ENCODE data around the gene U2AF2.

U2AF2 gene

DNA sequence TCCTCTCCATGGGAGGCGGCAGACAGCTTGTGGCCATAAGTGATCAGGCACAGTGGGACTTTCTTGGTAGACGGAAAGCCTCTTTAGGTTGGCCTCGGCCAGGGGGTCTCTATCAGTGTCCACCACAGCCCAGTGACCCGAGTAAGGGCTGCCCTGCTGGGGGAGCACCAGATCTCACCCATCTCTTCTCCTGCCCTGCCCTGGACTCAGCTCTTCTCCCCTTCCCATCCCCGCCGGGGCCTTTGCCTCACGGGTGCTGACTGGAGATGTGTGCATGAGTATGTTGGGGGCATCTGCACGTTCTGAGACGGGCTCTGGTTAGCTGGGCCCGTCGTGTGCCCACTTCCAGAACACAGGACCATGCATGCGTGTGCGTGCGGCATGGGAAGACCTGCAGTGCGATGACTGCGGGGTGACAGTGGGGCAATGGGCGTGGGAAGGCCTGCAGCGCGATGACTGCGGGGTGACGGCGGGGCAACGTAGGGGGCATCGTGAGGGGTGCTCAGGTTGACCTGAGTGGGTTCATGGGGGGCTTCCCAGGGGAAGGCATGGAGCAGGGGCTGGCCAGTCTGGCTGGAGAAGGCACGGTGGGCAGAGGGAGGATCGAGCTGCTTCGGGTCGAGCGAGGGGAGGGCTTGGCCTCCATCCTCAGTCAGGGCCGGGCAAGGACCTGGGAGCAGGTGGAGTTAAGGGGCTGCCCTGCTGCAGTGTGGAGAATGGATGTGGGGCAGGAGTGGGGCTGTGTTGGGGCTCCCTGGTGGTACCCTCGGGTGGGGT, 36.1 kb downstream of the U2AF2 start:
- H3K4me3 ChIP-seq (ENCODE audit: low read depth, low read length): no peak overlapping the region
- TF ChIP-seq ZFHX2 (tag by site-specific recombination; conservative IDR thresholded peaks at IDR 0.05) (no peak), ZNF324 (tag by site-specific recombination; IDR thresholded peaks at IDR 0.05) (no peak), ZXDB (tag by site-specific recombination; IDR thresholded peaks at IDR 0.05) (no peak)
- ChIA-PET CTCF (no interaction called here), POLR2A (interaction anchor here (0.7 to 1.1 kb wide), 2 partner anchors 12 to 37 kb away, joined by 3 read pairs; no protein-coding TSS in a partner anchor)
- H3K4me1 ChIP-seq (ENCODE audit: control insufficient read depth, insufficient read depth, low read length): no peaks in the 10 kb centered on the region
- H3K9me3 ChIP-seq (ENCODE audit: control insufficient read depth, insufficient read depth, low read depth, low read length): no peaks in the 10 kb centered on the region
- H3K36me3 ChIP-seq (ENCODE audit: control insufficient read depth in 2 of 2, insufficient read depth in 1 of 2, low read length in 2 of 2): peaks cover 9 to 94% of the 10 kb centered on the region in 2 experiments
- no peak overlapping the region for H3K27ac ChIP-seq (ENCODE audit: extremely low read depth, low read depth, low read length)

GRCh38 chr19:55691561-55692481, 37.0 kb downstream of the U2AF2 start:
- ChIA-PET CTCF (no interaction called here), POLR2A (interaction anchor here (0.7 to 1.1 kb wide), 2 partner anchors 11 to 38 kb away, joined by 3 read pairs; no protein-coding TSS in a partner anchor)
- TF ChIP-seq ZNF16 (tag by site-specific recombination; IDR thresholded peaks at IDR 0.05; ENCODE audit: low read depth) (no peak), ZNF266 (tag by site-specific recombination; IDR thresholded peaks at IDR 0.05; ENCODE audit: low read depth) (no peak), PRDM2 (tag by site-specific recombination; IDR thresholded peaks at IDR 0.05; ENCODE audit: borderline replicate concordance) (no peak), GLIS2 (tag by site-specific recombination; IDR thresholded peaks at IDR 0.05) (0 out of 2 replicates have a peak, but pooled peaks have one; percentile 5), ZNF747 (tag by site-specific recombination; IDR thresholded peaks at IDR 0.05) (no peak)
- no peak overlapping the region for H3K4me3 ChIP-seq (ENCODE audit: low read depth, low read length)
- no peaks in the 10 kb centered on the region for H3K4me1 ChIP-seq (ENCODE audit: control insufficient read depth, insufficient read depth, low read length)
- no peak overlapping the region for H3K27ac ChIP-seq (ENCODE audit: extremely low read depth, low read depth, low read length)
- H3K9me3 ChIP-seq (ENCODE audit: control insufficient read depth, insufficient read depth, low read depth, low read length): no peaks in the 10 kb centered on the region
- H3K36me3 ChIP-seq (ENCODE audit: control insufficient read depth in 2 of 2, insufficient read depth in 1 of 2, low read length in 2 of 2): peaks cover 5 to 94% of the 10 kb centered on the region in 2 experiments

DNA sequence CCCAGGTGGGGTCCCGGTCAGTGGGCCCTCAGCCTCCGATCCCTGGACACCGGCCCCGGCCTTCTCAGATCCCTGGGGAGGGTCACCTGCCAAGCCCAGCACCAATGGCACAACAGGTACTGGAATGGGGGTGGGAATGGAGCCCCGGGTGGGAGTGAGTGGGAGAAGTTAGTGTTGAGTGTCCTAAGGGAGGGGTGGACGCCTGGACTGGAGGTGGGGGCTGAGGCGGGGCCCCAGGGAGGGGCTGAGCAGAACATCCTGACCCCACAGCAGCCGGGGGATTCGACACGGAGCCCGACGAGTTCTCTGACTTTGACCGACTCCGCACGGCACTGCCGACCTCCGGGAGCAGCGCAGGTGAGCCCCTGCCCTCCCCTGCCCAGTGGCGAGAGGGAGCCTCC, 37.8 kb downstream of the U2AF2 start:
- no peak overlapping the region for H3K4me3 ChIP-seq (ENCODE audit: low read depth, low read length)
- peaks cover 5 to 95% of the 10 kb centered on the region in 2 experiments for H3K36me3 ChIP-seq (ENCODE audit: control insufficient read depth in 2 of 2, insufficient read depth in 1 of 2, low read length in 2 of 2)
- POLR2A ChIA-PET: no interaction called here

More for the DNA sequence above, 37.8 kb downstream of the U2AF2 start:
- no peak overlapping the region for H3K27ac ChIP-seq (ENCODE audit: extremely low read depth, low read depth, low read length)
- H3K4me1 ChIP-seq (ENCODE audit: control insufficient read depth, insufficient read depth, low read length): no peaks in the 10 kb centered on the region
- CTCF ChIA-PET: no interaction called here
- no peaks in the 10 kb centered on the region for H3K9me3 ChIP-seq (ENCODE audit: control insufficient read depth, insufficient read depth, low read depth, low read length)
- TF ChIP-seq, protein P1, sequence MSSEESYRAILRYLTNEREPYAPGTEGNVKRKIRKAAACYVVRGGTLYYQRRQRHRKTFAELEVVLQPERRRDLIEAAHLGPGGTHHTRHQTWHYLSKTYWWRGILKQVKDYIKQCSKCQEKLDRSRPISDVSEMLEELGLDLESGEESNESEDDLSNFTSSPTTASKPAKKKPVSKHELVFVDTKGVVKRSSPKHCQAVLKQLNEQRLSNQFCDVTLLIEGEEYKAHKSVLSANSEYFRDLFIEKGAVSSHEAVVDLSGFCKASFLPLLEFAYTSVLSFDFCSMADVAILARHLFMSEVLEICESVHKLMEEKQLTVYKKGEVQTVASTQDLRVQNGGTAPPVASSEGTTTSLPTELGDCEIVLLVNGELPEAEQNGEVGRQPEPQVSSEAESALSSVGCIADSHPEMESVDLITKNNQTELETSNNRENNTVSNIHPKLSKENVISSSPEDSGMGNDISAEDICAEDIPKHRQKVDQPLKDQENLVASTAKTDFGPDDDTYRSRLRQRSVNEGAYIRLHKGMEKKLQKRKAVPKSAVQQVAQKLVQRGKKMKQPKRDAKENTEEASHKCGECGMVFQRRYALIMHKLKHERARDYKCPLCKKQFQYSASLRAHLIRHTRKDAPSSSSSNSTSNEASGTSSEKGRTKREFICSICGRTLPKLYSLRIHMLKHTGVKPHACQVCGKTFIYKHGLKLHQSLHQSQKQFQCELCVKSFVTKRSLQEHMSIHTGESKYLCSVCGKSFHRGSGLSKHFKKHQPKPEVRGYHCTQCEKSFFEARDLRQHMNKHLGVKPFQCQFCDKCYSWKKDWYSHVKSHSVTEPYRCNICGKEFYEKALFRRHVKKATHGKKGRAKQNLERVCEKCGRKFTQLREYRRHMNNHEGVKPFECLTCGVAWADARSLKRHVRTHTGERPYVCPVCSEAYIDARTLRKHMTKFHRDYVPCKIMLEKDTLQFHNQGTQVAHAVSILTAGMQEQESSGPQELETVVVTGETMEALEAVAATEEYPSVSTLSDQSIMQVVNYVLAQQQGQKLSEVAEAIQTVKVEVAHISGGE (tag by site-specific recombination; conservative IDR thresholded peaks at IDR 0.05; ENCODE audit: low read depth): no peak
- no peak for TF ChIP-seq ZNF19 (tag by site-specific recombination; IDR thresholded peaks at IDR 0.05; ENCODE audit: low read depth)
- TF ChIP-seq ZNF37A (tag by site-specific recombination; IDR thresholded peaks at IDR 0.05): no peak

All from HEK293 (cell line).